HUES6 (cell line): Measurements from ENCODE around the gene COX17.
"Not testable (repeated sequence)": the region's sequence is repeated elsewhere in the genome, so short reads cannot be mapped to it uniquely, and the experiment has no call there.

Experiments used
- H3K27ac ChIP-seq: 2 replicates; pipeline ENCODE4 v1.7.0; 2013; ENCODE audit warnings: low read depth, mild to moderate bottlenecking, low read length, inconsistent platforms
- H3K27me3 ChIP-seq: 2 replicates; pipeline ENCODE4 v1.6.1; 2013; ENCODE audit warnings: low read length; ENCODE audit not compliant: control insufficient read depth, insufficient read depth
- H3K36me3 ChIP-seq: 2 replicates; pipeline ENCODE4 v1.6.1; 2013; ENCODE audit warnings: low read length; ENCODE audit not compliant: control insufficient read depth, insufficient read depth
- H3K4me1 ChIP-seq: 2 replicates; pipeline ENCODE4 v1.6.1; 2013; ENCODE audit warnings: low read length; ENCODE audit not compliant: control insufficient read depth, insufficient read depth
- H3K4me3 ChIP-seq: 2 replicates; pipeline ENCODE4 v1.5.1; 2013; ENCODE audit warnings: low read depth, low read length
- H3K9ac ChIP-seq: one replicate; pipeline ENCODE4 v1.6.1; 2013; ENCODE audit warnings: mild to moderate bottlenecking, low read length
- H3K9me3 ChIP-seq: 2 replicates; pipeline ENCODE4 v1.6.1; 2013; ENCODE audit warnings: low read depth, low read length; ENCODE audit not compliant: control insufficient read depth, insufficient read depth

The COX17 gene

DNA sequence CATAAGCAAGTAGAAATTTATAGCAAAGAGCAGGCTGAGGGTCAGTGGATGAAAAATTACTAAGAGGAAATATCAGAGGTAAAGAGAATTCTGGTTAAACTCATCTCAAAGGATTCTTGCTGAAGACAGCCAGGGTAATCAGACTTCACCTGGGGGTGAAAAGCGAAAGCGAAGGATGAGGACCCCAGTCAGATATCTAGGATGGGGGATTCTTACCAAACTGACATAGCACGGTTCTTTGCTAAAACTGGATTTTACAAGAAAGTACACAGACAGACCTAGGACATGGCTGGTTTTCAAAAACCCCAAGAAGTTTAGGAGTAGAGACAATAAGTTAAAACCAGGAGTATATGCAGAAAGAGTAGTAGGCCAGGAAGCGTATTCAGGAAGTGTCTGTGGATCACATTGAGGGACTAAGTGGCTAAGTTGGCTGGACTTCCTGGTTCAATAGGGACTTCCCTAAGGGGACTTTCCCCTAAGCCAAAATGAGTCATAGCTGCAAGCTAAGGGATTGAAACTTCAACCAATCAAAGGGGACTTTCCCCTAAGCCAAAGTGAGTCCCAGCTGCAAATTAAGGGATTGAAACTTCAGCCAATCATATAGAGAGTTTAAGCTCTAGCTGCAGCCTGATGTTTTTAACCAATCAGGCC, 23.2 kb upstream of the COX17 start:
- peaks cover 4% of the 10 kb centered on the region; the same call in 1 of the 2 replicates for H3K4me1 ChIP-seq
- H3K36me3 ChIP-seq = no peaks in the 10 kb centered on the region
- peaks cover 5% of the 10 kb centered on the region; the same call in 1 of the 2 replicates for H3K9me3 ChIP-seq
- no peak overlapping the region for H3K4me3 ChIP-seq
- H3K27ac ChIP-seq = no peak overlapping the region
- H3K27me3 ChIP-seq = peaks cover 13% of the 10 kb centered on the region
- no peak overlapping the region for H3K9ac ChIP-seq

DNA sequence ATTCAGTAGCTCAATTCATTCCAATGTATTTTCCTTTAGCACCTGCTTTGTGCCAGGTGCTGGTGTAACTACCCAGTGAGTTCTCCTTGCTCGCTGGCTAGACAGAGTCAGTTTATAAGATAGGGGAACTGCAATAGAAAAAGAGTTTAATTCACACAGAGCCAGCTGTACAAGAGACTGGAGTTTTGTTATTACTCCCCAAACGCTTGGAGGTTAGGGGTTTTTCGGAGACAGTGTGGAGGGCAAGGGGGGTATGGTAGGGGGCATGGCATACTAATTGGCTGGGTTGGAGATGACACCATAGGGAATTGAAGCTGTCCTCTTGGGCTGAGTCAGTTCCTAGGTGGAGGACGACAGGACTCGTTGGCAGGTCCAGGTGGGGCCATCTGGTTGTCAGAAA, 20.2 kb upstream of the COX17 start:
- Histone ChIP-seq H3K9me3 (peaks cover 5% of the 10 kb centered on the region; the same call in 1 of the 2 replicates), H3K4me3 (no peak overlapping the region), H3K4me1 (peaks cover 4% of the 10 kb centered on the region; the same call in 1 of the 2 replicates), H3K36me3 (no peaks in the 10 kb centered on the region), H3K27me3 (no peaks in the 10 kb centered on the region), H3K27ac (no peak overlapping the region), H3K9ac (no peak overlapping the region)

DNA sequence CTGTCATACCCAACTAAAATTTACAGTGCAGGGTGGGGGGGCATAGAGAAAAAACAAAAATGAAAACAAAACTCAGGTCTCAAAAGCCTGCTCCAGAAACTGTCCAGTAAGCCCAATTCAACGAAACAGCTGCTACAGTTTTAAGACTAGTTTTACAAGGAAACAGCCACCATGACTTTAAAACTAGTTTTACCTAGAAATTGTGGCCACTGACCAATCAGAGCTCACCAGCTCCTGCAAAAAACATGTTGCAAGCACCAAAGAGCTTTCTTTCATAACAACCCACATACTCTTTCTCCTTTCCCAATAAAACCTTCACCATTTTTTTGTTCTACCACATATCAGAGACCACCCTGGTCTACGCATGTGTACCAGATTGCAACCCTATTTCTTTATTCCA, 18.3 kb upstream of the COX17 start:
- no peak overlapping the region for H3K27ac ChIP-seq

DNA sequence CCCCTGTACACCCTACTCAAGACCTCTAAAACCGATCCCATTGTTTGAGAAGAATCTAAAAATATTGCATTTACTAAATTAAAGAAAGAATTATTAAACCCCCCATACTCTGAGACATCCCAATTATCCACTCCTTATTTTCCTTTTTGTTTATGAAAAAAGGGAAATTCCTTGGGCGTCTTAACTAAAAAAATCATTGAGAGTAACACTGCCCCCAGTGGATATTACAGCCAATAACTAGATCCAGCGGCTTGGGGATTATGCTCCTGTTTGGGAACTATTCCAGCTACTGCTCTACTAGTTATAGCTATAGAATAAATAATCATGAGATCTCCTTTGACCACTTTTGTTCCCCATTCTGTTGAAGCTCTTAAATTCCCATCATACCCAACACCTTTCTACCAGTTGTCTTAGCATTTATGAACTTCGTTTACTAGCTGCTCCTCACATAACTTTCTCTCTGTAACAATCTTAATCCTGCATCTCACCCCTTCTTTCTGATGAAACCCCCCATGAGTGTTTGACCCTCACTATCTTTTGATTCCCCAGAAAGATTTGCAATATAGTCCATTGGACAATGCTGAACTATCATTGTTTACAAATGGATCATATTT, 12.9 kb upstream of the COX17 start:
- H3K27me3 ChIP-seq = no peaks in the 10 kb centered on the region
- no peaks in the 10 kb centered on the region for H3K4me1 ChIP-seq
- H3K9me3 ChIP-seq = peaks cover 12% of the 10 kb centered on the region
- H3K4me3 ChIP-seq = no peak overlapping the region
- no peak overlapping the region for H3K27ac ChIP-seq
- no peaks in the 10 kb centered on the region for H3K36me3 ChIP-seq
- H3K9ac ChIP-seq = no peak overlapping the region

More for the DNA sequence above, 18.3 kb upstream of the COX17 start:
- no peak overlapping the region for H3K4me3 ChIP-seq
- H3K9me3 ChIP-seq = no peaks in the 10 kb centered on the region
- no peak overlapping the region for H3K9ac ChIP-seq
- H3K4me1 ChIP-seq = no peaks in the 10 kb centered on the region
- no peaks in the 10 kb centered on the region for H3K27me3 ChIP-seq
- H3K36me3 ChIP-seq = no peaks in the 10 kb centered on the region

DNA sequence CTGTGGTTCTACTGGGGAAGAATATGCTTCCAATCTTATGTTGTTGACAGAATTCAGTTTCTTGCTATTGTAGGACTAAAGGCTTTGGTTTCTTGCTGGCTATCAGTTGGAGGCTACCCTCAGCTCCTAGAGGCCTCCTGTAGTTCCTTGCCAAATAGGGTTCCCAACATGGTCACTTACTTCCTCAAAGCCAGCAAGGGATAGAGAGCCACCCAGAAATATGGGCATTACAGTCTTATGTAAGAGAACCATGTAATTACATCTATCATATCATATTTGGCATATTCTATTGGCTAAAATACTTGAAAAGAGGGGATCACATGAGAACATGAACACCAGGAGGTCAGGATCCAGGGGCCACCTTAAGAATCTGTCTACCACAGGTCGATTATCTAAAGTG, 6.2 kb upstream of the COX17 start:
- Histone ChIP-seq H3K9me3 (peaks cover 12% of the 10 kb centered on the region), H3K27me3 (no peaks in the 10 kb centered on the region), H3K9ac (no peak overlapping the region), H3K36me3 (no peaks in the 10 kb centered on the region), H3K27ac (no peak overlapping the region), H3K4me1 (no peaks in the 10 kb centered on the region), H3K4me3 (no peak overlapping the region)

DNA sequence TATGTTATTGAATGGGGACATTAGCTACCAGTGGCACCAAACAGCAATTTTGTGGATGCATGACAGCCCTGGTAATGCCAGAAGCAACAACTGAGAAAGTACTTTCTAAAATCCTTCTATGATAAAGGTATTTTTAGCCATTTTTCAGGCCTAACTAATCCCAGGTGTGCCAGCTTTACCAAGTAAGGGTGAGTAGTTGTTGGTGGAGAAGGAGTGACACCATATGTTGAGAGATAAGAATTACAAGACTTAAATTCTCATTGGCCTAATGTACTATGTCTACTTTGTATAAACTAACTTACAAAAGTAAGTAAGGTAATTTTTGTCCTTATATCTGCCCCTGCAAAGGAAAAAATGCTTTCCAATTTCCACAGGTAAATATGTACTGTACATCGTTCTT, 4.1 kb upstream of the COX17 start:
- Histone ChIP-seq H3K27me3 (no peaks in the 10 kb centered on the region), H3K36me3 (no peaks in the 10 kb centered on the region), H3K9ac (no peak overlapping the region), H3K4me3 (no peak overlapping the region), H3K9me3 (no peaks in the 10 kb centered on the region), H3K27ac (no peak overlapping the region), H3K4me1 (no peaks in the 10 kb centered on the region; the same call in 1 of the 2 replicates)

DNA sequence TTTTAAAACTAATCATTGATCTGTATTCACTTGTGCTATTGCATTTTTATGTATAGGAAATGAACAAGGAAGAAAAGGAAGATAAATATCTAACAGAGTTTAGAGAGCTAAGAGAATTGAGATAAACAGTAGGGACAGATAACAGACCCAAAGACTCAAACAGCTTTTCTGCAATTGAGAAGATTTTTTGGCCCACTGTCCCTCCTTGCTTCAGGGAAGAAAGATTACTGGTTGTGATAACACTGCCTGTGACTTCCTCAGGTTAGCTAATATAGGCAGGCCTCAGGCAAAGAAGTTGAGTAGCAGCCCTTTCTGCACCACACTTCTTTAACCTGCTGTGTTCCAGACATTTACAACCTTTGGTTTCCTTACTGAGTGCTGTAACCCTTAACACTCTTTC, 2.7 kb upstream of the COX17 start:
- no peak overlapping the region for H3K4me3 ChIP-seq
- H3K36me3 ChIP-seq = peaks cover 4% of the 10 kb centered on the region
- no peaks in the 10 kb centered on the region for H3K27me3 ChIP-seq
- no peaks in the 10 kb centered on the region; the same call in 1 of the 2 replicates for H3K4me1 ChIP-seq
- H3K9me3 ChIP-seq = no peaks in the 10 kb centered on the region
- no peak overlapping the region for H3K9ac ChIP-seq
- H3K27ac ChIP-seq = no peak overlapping the region

DNA sequence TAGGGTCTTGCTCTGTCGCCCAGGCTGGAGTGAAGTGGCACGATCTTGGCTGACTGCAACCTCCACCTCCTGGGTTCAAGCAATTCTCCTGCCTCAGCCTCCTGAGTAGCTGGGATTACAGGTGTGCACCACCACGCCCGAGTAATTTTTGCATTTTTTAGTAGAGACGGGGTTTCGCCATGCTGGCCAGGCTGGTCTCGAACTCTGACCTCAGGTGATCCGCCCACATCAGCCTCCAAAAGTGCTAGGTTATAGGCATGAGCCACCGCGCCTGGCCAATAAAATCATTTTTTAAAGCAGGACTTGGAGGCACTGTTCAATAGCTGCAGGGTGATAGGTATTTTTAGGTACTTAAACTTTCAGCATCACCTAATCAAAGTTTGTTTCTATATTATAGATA, 1.0 kb upstream of the COX17 start:
- H3K27me3 ChIP-seq, H3K9ac ChIP-seq, H3K27ac ChIP-seq, H3K4me1 ChIP-seq, H3K4me3 ChIP-seq, H3K9me3 ChIP-seq: not testable (repeated sequence)
- peaks cover 20% of the 10 kb centered on the region for H3K36me3 ChIP-seq

DNA sequence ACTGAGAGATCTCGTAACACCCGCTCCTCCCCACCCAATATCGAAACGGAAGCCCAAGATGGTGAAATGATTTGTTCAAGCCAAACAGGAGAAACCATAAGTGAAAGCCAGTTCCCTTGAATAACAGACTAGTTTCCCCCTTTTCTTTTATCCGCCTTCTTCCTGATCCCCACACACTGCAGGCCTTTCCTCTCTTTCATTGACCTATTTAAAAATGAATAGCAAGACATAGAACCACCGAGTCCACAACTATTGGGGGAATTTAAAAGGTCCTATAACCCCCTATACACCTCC, 382 bp upstream of the COX17 start:
- H3K9ac ChIP-seq = peak overlapping the region; percentile 87
- H3K4me3 ChIP-seq = peak overlapping the region; percentile 99
- no peaks in the 10 kb centered on the region for H3K9me3 ChIP-seq
- H3K27me3 ChIP-seq = no peaks in the 10 kb centered on the region
- peaks cover 26% of the 10 kb centered on the region for H3K36me3 ChIP-seq
- no peaks in the 10 kb centered on the region; the same call in 1 of the 2 replicates for H3K4me1 ChIP-seq
- H3K27ac ChIP-seq = peak overlapping the region; percentile 64; the same call in 1 of the 2 replicates

DNA sequence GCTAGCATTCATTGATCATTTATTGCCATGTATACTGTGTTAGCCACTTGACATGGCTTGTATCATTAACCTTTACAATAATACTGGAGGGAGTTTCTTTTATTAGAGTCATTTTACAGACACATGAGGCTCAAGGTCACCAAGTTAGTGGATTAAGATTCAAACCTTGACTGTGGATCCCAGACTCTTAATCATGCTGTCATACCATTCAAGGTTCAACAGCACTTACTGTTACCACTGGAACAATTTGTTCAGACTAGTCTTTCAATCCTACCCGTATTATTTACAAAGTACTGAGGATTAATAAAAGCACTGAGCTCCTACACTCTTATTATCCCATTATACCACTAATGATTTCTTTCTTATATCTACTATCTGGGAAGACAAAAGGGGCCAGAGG, 1.2 kb downstream of the COX17 start:
- Histone ChIP-seq H3K27me3 (no peaks in the 10 kb centered on the region), H3K9me3 (no peaks in the 10 kb centered on the region), H3K9ac (peak overlapping the region; percentile 87), H3K27ac (no peak overlapping the region), H3K4me3 (peak overlapping the region; percentile 99), H3K4me1 (no peaks in the 10 kb centered on the region; the same call in 1 of the 2 replicates), H3K36me3 (peaks cover 41% of the 10 kb centered on the region)

DNA sequence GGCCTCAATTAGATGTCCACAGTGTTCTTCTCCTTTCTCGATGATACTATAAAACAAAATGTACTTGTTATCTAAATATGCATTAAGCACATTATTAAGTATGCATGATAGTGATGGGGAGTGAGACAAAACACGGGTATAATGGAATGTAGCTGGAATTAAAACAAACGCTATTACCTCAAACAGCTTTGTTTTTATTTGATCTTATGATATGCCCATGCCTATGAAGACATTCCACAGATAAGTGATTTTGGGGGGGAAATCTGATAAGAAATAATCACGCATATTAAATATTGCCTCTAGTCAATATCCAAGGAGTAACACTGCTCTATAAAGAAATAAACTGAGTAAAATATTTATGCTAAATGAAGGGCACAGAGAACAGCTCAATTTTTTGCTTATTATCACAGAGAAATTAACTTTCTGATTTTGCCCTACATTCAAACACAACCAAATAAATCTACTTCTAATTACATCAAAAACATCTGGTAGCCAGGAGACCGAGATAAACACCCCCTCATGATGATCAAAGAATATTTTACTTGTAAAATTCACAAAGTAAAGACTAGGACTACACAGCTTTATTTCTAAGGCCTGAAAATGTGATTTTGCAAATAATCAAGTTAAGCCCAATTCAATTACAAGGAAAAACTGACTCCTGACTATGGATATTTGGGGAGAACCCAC, 1.9 kb downstream of the COX17 start:
- Histone ChIP-seq H3K9ac (no peak overlapping the region), H3K4me3 (peak overlapping the region; percentile 99), H3K27me3 (no peaks in the 10 kb centered on the region), H3K9me3 (no peaks in the 10 kb centered on the region), H3K36me3 (peaks cover 46% of the 10 kb centered on the region), H3K27ac (no peak overlapping the region), H3K4me1 (no peaks in the 10 kb centered on the region; the same call in 1 of the 2 replicates)
